HepG2 (cell line): ENCODE results near the gene DLST. TPM values are rescaled to one million over a fixed set of nuclear protein-coding genes. Genes with fewer than 3 reads are reported as not detected.

ENCODE experiments used
- ESRRA ChIP-seq: sonication (generic); formaldehyde crosslinking; IDR thresholded peaks from 2 replicates; pipeline ENCODE4 v1.5.1; 2020; ENCODE audit warnings: mild to moderate bottlenecking, low read depth, missing genetic modification reagents
- FOXK1 ChIP-seq: sonication (generic); formaldehyde crosslinking; IDR thresholded peaks from 2 replicates; pipeline ENCODE4 v1.4.0; 2020; ENCODE audit warnings: low read depth, missing genetic modification reagents, borderline replicate concordance
- KLF16 ChIP-seq, 2 experiments: sonication (generic) in 1 of 2; formaldehyde crosslinking in 1 of 2; IDR thresholded peaks; 2 replicates each; pipeline versions ENCODE4 v1.6.1 to v1.8.0; 2016 to 2023; ENCODE audit warnings: missing genetic modification reagents in 2 of 2, missing compliant biosample characterization in 1 of 2
- SP1 ChIP-seq, 2 experiments: fragments of 450-650 bp in 1 of 2; sonication (generic) in 1 of 2; formaldehyde crosslinking in 1 of 2; IDR thresholded peaks; 2 replicates each; pipeline versions ENCODE4 v1.4.0 to v1.6.1; 2016 to 2020; ENCODE audit warnings: missing genetic modification reagents in 1 of 2
- YEATS2 ChIP-seq: sonication (generic); formaldehyde crosslinking; IDR thresholded peaks from 2 replicates; pipeline ENCODE4 v1.4.0; 2020; ENCODE audit warnings: missing genetic modification reagents, borderline replicate concordance
- polyA plus RNA-seq, 8 experiments: library from polyadenylated mRNA; depleted of rRNA in 3 of 8; stranded (reverse) in 7 of 8; unstranded in 1 of 8; fragments of >200 nt; fragmentation: Illumina TruSeq in 4 of 8; extraction: Trizol in 4 of 8; gene quantifications; 2 replicates each; pipeline versions ENCODE4 v1.2.1 to v1.2.3, GENCODE V29; 2011 to 2016; ENCODE audit warnings: low read depth in 4 of 8, missing spikeins in 1 of 8, mixed read lengths in 1 of 8; ENCODE audit not compliant: insufficient read depth in 1 of 8
- total RNA-seq, 5 experiments: library from RNA; depleted of rRNA; stranded (reverse); fragments of >200 nt; fragmentation: Illumina TruSeq; extraction: Trizol; gene quantifications; 2 replicates each; pipeline ENCODE4 v1.2.3, GENCODE V29; 2016; ENCODE audit warnings: low read depth in 1 of 5
- TF ChIP-seq, protein P1 (sequence below), 2 experiments: sonication (generic) in 1 of 2; formaldehyde crosslinking in 1 of 2; IDR thresholded peaks; 2 replicates each; pipeline versions ENCODE4 v1.4.0 to v1.6.1; 2016 to 2020; ENCODE audit warnings: borderline replicate concordance in 1 of 2, low read depth in 1 of 2, mild to moderate bottlenecking in 1 of 2, missing genetic modification reagents in 1 of 2
- TF ChIP-seq, protein P2 (sequence below): sonication (generic); formaldehyde crosslinking; IDR thresholded peaks from 2 replicates; pipeline ENCODE4 v1.8.1; 2023; ENCODE audit warnings: mild to moderate bottlenecking, inconsistent platforms, moderate library complexity, missing genetic modification reagents, borderline replicate concordance
- TF ChIP-seq, protein P3 (sequence below): sonication (generic); formaldehyde crosslinking; IDR thresholded peaks from 2 replicates; pipeline ENCODE4 v1.5.0; 2020; ENCODE audit warnings: missing genetic modification reagents
- TF ChIP-seq, protein P4 (sequence below): sonication (generic); formaldehyde crosslinking; IDR thresholded peaks from 2 replicates; pipeline ENCODE4 v1.4.0; 2020; ENCODE audit warnings: mild to moderate bottlenecking, missing genetic modification reagents
- TF ChIP-seq, protein P5 (sequence below): sonication (generic); formaldehyde crosslinking; IDR thresholded peaks from 2 replicates; pipeline ENCODE4 v1.9.0; 2021; ENCODE audit warnings: mild to moderate bottlenecking, missing genetic modification reagents

The DLST gene
- total and polyA plus RNA-seq, 2 of the 13 experiments (the other 11 are each of a cell fraction or from before 2014, with no cell fraction given): 56.5 to 94.3 TPM

DNA sequence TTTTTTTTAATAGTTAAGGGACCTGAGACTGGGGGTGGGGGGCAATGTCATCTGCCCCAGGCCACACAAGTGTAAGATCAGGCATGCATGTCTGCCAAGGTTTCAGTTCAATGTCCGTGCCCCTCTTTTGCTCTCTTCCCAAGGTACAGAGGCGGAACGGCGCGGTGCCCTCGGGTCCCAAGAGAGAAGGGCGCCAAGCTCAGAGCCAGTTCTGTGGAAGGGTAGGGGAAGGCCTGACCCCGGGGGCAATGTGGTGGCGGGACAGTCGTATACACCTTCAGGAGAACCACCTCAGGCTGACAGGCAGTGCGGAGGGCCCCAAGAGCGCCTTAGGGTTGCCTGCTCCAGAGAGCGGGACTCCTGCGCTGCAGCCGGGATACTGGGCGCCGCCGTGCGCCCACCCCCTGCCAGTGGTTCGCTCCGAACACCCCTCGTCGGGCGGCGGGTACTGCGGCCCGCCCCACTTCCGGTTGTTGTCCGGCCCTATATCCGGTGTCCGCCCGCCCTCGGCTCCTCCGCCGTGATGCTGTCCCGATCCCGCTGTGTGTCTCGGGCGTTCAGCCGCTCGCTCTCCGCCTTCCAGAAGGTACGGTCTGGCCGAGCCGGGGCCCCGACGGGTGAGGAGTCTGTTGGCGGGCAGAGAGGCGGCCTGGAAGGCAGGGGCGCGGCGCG lies at the start of gene DLST (continued):
- TF ChIP-seq, protein P1, sequence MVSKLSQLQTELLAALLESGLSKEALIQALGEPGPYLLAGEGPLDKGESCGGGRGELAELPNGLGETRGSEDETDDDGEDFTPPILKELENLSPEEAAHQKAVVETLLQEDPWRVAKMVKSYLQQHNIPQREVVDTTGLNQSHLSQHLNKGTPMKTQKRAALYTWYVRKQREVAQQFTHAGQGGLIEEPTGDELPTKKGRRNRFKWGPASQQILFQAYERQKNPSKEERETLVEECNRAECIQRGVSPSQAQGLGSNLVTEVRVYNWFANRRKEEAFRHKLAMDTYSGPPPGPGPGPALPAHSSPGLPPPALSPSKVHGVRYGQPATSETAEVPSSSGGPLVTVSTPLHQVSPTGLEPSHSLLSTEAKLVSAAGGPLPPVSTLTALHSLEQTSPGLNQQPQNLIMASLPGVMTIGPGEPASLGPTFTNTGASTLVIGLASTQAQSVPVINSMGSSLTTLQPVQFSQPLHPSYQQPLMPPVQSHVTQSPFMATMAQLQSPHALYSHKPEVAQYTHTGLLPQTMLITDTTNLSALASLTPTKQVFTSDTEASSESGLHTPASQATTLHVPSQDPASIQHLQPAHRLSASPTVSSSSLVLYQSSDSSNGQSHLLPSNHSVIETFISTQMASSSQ (IDR thresholded peaks at IDR 0.05; ENCODE audit: low read depth): no peak
- TF ChIP-seq, protein P1 (CRISPR knock-in tag; IDR thresholded peaks at IDR 0.05; ENCODE audit: borderline replicate concordance): no peak
- TF ChIP-seq, protein P2, sequence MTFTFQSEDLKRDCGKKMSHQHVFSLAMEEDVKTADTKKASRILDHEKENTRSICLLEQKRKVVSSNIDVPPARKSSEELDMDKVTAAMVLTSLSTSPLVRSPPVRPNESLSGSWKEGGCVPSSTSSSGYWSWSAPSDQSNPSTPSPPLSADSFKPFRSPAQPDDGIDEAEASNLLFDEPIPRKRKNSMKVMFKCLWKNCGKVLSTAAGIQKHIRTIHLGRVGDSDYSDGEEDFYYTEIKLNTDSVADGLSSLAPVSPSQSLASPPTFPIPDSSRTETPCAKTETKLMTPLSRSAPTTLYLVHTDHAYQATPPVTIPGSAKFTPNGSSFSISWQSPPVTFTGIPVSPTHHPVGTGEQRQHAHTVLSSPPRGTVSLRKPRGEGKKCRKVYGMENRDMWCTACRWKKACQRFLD (CRISPR knock-in tag): no peak
- peak in 1 of 2 experiments; percentile 82; a peak in 2 of 4 replicates for TF ChIP-seq KLF16 (CRISPR knock-in tag; IDR thresholded peaks at IDR 0.05)
- TF ChIP-seq, protein P3, sequence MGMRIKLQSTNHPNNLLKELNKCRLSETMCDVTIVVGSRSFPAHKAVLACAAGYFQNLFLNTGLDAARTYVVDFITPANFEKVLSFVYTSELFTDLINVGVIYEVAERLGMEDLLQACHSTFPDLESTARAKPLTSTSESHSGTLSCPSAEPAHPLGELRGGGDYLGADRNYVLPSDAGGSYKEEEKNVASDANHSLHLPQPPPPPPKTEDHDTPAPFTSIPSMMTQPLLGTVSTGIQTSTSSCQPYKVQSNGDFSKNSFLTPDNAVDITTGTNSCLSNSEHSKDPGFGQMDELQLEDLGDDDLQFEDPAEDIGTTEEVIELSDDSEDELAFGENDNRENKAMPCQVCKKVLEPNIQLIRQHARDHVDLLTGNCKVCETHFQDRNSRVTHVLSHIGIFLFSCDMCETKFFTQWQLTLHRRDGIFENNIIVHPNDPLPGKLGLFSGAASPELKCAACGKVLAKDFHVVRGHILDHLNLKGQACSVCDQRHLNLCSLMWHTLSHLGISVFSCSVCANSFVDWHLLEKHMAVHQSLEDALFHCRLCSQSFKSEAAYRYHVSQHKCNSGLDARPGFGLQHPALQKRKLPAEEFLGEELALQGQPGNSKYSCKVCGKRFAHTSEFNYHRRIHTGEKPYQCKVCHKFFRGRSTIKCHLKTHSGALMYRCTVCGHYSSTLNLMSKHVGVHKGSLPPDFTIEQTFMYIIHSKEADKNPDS (CRISPR knock-in tag): no peak
- TF ChIP-seq YEATS2 (CRISPR knock-in tag): peak; percentile 90
- TF ChIP-seq, protein P4, sequence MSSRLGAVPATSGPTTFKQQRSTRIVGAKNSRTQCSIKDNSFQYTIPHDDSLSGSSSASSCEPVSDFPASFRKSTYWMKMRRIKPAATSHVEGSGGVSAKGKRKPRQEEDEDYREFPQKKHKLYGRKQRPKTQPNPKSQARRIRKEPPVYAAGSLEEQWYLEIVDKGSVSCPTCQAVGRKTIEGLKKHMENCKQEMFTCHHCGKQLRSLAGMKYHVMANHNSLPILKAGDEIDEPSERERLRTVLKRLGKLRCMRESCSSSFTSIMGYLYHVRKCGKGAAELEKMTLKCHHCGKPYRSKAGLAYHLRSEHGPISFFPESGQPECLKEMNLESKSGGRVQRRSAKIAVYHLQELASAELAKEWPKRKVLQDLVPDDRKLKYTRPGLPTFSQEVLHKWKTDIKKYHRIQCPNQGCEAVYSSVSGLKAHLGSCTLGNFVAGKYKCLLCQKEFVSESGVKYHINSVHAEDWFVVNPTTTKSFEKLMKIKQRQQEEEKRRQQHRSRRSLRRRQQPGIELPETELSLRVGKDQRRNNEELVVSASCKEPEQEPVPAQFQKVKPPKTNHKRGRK (CRISPR knock-in tag): 0 out of 2 replicates have a peak, but pooled peaks have one; percentile 14
- no peak for TF ChIP-seq SP1 (IDR thresholded peaks at IDR 0.05)
- TF ChIP-seq SP1 (CRISPR knock-in tag; IDR thresholded peaks at IDR 0.05): peak; percentile 56
- TF ChIP-seq, protein P5, sequence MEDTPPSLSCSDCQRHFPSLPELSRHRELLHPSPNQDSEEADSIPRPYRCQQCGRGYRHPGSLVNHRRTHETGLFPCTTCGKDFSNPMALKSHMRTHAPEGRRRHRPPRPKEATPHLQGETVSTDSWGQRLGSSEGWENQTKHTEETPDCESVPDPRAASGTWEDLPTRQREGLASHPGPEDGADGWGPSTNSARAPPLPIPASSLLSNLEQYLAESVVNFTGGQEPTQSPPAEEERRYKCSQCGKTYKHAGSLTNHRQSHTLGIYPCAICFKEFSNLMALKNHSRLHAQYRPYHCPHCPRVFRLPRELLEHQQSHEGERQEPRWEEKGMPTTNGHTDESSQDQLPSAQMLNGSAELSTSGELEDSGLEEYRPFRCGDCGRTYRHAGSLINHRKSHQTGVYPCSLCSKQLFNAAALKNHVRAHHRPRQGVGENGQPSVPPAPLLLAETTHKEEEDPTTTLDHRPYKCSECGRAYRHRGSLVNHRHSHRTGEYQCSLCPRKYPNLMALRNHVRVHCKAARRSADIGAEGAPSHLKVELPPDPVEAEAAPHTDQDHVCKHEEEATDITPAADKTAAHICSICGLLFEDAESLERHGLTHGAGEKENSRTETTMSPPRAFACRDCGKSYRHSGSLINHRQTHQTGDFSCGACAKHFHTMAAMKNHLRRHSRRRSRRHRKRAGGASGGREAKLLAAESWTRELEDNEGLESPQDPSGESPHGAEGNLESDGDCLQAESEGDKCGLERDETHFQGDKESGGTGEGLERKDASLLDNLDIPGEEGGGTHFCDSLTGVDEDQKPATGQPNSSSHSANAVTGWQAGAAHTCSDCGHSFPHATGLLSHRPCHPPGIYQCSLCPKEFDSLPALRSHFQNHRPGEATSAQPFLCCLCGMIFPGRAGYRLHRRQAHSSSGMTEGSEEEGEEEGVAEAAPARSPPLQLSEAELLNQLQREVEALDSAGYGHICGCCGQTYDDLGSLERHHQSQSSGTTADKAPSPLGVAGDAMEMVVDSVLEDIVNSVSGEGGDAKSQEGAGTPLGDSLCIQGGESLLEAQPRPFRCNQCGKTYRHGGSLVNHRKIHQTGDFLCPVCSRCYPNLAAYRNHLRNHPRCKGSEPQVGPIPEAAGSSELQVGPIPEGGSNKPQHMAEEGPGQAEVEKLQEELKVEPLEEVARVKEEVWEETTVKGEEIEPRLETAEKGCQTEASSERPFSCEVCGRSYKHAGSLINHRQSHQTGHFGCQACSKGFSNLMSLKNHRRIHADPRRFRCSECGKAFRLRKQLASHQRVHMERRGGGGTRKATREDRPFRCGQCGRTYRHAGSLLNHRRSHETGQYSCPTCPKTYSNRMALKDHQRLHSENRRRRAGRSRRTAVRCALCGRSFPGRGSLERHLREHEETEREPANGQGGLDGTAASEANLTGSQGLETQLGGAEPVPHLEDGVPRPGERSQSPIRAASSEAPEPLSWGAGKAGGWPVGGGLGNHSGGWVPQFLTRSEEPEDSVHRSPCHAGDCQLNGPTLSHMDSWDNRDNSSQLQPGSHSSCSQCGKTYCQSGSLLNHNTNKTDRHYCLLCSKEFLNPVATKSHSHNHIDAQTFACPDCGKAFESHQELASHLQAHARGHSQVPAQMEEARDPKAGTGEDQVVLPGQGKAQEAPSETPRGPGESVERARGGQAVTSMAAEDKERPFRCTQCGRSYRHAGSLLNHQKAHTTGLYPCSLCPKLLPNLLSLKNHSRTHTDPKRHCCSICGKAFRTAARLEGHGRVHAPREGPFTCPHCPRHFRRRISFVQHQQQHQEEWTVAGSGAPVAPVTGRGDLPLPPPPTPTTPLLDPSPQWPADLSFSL (CRISPR knock-in tag): no peak
- TF ChIP-seq ESRRA (CRISPR knock-in tag): no peak; the same call in 1 of the 2 replicates
- TF ChIP-seq FOXK1: peak; percentile 68; the same call in 1 of the 2 replicates
